ENCODE results near the gene ZNF503.

Gene ZNF503

DNA sequence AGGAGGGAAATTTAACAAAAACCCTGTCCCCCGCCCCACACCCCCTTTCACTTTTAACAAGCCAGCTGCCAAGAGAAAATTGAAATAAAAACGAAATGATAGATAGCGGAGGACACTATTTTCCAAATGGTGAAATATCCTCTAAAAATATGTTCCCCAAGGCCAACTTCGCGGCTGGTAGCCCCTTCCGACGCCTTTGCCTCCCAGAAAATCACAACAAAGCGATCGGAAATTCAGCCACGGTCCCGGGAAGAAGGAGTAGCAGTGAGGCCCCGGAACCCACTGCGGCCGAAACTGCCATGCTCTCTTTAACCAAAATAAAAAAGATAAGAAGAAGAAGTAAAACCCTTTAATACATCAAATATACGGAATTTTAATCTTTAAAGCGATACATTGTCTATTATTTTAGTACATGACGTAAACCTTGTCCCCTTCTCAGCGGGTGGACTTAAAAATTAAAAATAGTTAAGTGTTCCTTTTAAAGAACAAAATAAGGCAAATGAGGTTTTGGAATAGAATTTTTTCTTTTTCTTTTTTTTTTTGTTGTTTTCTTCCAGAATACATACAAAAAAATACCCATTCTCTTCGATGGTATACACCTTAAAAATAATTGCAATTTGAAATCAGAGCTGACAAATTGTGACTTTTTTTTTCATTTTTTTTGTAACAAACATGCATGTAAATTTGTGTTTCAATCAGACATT lies 3.9 kb downstream of the ZNF503 start:
- DNase-seq (ENCODE audit: extremely low spot score), result no peak
- POLR2A ChIA-PET, result no interaction called here
- TF ChIP-seq, protein P1, sequence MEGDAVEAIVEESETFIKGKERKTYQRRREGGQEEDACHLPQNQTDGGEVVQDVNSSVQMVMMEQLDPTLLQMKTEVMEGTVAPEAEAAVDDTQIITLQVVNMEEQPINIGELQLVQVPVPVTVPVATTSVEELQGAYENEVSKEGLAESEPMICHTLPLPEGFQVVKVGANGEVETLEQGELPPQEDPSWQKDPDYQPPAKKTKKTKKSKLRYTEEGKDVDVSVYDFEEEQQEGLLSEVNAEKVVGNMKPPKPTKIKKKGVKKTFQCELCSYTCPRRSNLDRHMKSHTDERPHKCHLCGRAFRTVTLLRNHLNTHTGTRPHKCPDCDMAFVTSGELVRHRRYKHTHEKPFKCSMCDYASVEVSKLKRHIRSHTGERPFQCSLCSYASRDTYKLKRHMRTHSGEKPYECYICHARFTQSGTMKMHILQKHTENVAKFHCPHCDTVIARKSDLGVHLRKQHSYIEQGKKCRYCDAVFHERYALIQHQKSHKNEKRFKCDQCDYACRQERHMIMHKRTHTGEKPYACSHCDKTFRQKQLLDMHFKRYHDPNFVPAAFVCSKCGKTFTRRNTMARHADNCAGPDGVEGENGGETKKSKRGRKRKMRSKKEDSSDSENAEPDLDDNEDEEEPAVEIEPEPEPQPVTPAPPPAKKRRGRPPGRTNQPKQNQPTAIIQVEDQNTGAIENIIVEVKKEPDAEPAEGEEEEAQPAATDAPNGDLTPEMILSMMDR (IDR thresholded peaks at IDR 0.05; ENCODE audit: control extremely low read depth, extremely low read depth, low read depth, missing control alignments), result no peak
- CTCF ChIA-PET, result no interaction called here

DNA sequence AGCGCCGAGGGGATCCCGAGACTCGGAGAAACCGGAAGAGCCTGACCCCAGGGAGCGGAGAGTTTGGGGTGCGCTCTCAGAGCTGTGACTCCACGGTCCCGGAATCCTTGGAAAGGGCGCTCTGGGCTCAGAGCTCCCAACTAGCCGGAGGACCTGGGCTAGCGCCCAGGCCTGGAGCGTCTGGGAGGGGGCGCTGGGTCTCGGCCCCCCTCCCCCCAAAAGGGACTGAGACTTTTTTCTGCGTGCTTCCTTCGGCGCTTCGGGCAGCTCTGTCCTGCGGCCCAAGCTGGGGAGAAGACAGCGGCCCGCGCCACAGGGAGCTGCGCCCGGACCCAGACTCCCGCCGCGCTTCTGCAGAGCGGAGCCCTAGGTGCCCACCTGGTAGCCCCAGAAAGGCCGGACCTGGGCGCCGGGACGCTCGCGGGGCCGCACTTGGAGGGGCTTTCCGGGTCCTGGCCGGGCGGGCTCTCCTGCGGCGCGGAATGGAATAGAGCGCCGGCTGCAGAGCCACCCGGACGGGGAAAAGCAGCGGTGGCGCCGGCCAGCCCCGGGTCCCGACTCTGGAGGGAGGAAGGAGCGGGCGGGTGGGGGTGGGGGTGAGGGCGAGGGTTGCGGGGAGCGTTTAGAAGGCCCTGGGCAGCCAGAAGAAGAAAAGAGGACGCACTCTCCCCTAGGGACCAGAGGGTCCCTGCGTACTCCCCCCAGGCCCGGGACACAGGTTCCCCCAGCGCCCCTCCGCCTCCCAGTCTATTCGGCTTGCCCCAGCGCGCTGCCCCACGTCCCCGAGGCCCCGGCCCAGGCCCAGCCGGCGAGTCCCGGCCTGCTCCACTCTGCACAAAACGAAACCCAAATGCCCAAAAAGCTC lies 4.7 kb downstream of the ZNF503 start:
- no peak for DNase-seq (ENCODE audit: extremely low spot score)
- TF ChIP-seq, protein P1 (IDR thresholded peaks at IDR 0.05; ENCODE audit: control extremely low read depth, extremely low read depth, low read depth, missing control alignments), result no peak
- CTCF ChIA-PET, result no interaction called here
- POLR2A ChIA-PET, result no interaction called here

DNA sequence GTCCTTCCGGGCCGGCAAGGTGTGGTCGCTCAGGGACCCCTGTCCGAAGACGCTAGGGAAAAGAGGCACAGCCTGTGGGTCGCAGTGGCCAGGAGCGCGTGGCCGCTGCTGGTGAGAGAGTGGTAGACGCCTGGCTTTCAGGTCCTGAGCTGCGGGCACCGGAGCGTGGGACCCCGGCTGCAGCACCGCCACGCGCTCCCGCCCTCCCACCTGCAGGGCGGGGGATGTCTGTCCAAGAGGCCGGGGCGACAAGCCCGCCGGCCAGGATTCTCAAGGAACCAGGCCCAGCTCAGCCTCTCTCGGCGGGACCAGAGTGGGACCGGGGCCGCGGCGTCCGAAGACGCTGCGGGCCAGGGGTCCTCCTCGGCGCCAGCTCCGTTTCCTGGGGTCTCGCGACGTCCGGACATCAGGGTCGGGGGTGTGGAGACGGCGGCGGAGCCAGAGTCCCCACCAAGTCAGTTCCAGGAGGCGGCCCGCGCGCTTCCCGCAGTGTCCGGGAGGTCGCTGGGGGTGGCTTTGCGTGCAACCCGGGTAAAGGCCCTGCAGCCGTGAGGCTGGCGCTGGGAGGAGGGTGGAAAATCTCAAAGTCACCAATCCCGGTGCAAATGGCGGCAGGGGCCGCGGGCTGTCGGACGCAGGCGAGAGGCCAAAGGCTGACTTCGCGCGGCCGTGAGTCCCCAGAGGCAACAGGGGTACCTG lies 5.5 kb downstream of the ZNF503 start:
- CTCF ChIA-PET, result interaction anchor here (1.2 kb wide), 1 partner anchor 10 kb away, joined by 4 read pairs; no protein-coding TSS in a partner anchor

DNA sequence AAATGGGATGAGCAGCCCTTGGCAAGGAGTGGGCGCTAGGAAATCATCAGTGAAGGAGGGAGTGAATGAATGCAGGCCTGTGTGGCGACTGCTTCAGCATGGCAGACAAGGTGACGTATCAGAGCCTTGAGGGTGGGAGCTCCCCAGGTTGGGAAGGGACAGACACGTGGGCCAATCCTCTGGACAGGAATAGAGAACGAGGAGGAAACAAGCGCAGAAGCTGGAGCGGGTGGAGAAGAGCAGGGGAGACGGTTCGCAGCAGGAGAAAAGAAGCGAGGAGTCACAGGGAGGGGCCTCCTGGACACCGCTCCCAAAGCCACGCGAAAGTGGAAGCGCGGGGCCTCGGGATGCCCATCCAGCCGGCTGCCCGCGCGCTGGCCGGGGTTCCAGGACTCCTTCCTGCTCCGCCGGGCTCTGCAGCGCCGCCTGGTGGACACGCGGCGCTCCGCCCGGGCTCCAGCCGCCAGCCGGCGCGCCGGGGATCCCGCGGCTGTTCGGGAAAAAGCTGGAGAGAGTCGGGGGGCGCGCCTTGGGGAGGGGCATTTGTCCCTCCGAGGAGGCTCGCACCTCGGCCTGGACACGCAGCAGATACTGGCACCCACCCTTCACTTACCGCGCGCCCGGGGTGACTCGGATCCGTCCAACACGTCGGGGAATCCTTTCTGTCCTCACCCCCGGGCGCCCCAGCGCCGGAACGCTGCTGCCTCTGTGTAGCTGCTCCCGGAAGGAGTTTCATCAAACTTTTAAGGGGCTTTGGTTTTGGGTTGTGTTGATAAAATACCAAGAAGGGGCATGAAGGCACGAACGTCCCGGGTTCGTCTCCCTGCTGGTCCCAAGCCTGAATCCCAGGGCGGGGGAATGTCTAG lies 6.3 kb downstream of the ZNF503 start:
- ChIA-PET CTCF (interaction anchor here (1.2 kb wide), 1 partner anchor 9 kb away, joined by 4 read pairs; no protein-coding TSS in a partner anchor), POLR2A (no interaction called here)
- TF ChIP-seq, protein P1 (IDR thresholded peaks at IDR 0.05; ENCODE audit: control extremely low read depth, extremely low read depth, low read depth, missing control alignments), result peak; percentile 43

More for the DNA sequence above, 5.5 kb downstream of the ZNF503 start:
- no peak for DNase-seq (ENCODE audit: extremely low spot score)
- TF ChIP-seq, protein P1 (IDR thresholded peaks at IDR 0.05; ENCODE audit: control extremely low read depth, extremely low read depth, low read depth, missing control alignments), result no peak
- POLR2A ChIA-PET, result no interaction called here

DNA sequence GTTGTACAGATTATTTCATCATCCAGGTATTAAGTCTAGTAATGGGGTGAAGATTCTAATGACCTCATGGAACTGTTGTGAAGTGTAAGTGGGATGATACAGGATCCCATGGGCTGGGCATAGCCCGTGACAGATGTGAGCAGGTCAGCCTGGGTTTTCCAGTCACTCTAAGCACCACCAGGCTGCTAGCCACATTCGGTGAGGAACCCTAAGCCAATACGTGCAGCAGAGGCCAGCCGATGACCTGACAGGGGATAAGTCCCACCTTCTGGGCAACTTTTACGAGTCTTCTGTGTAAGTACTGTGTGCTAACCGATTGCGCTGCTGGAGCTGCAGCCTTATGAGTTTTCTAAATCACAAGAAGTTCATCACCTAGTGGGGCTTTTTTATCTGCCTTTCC lies 7.3 kb downstream of the ZNF503 start:
- POLR2A ChIA-PET, result no interaction called here

More for the DNA sequence above, 6.3 kb downstream of the ZNF503 start:
- DNase-seq (ENCODE audit: extremely low spot score), result peak; percentile 70

More for the DNA sequence above, 7.3 kb downstream of the ZNF503 start:
- TF ChIP-seq, protein P1 (IDR thresholded peaks at IDR 0.05; ENCODE audit: control extremely low read depth, extremely low read depth, low read depth, missing control alignments), result no peak
- no peak for DNase-seq (ENCODE audit: extremely low spot score)
- CTCF ChIA-PET, result no interaction called here
